Measurements from ENCODE around the gene TASOR2.

The TASOR2 gene, protein sequence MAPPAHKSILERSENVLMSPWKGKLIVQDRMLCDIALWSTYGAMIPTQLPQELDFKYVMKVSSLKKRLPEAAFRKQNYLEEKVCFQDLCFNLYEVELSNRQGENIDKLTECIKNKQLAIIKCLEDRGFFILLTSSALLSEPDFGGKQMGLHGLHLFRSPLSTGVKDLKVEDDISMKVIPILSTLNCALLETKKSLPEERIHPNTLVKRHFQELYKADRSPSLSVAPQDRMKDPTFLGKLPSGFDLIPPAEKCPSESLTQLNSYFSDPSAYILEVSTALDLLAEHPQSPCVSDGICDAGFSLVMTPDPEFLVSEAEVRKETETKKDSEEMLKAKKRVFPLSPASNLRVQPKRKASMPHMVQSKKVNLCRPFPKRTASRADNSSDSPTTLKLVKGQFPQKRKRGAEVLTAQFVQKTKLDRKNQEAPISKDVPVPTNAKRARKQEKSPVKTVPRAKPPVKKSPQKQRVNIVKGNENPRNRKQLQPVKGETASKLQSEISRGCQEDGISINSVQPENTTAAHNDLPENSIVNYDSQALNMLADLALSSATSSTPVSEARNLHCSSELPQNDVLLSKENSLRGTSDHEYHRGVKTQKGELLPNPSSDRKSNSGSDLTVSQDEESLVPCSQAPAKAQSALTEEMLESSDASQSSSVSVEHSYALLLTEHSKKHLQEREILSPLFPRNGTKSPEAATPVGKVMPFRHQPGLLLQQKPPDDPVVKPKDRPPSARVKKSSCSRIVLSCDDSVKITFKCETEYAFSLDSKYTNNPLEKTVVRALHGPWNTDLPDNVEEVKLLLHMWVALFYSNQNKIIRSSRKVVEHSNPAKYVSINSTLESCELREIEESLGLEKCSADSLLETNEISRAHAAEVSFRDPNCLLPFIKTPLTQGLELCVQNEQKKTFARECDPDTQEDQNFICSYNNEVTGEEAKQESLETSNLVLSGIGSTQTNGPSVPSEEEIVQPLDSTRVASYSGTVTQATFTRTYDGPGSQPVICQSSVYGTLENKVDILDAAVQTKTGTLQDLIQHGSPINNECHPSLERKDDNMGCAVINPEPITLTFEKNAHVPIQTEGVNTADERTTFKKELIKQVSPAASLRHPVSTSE (N-terminal part only)

DNA sequence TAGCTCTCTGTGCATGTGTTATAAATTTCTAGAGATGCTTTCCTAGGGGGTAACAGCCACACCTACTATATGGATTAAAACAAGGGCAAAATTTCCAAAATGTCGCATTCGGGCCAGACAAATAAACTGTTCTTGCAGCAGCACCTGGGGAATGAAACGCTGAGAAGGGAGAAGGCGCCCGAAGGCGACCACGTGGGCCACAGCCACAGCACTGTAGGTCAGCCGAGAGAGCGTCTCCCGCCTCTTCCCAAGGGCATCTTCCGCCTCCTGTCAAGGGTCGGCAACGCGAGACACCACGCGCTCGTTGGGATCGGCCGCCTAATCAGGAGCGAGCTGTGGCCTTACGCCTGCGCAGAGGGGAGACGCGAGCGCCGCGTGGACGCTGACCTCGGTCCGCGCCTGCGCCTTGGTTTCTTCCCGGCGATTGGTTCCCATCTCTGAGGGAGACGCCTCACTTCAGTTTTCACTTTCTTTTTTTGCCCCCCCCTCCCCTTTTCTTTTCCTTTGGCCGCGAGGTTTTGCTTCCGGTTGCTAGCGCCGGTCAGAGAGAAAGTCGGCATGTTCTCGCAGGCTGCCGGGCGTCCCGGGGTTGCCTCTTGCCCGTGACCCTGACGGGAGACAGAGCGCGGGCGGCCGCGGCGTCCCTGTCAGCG lies at the start of gene TASOR2:
Gene TASOR2 (plus strand): TSS at position 521 of the 653 bp plus-strand sequence. CDS start 35,805 bp downstream, outside the sequence.
- DNase-seq = peak; percentile 94 to 95

DNA sequence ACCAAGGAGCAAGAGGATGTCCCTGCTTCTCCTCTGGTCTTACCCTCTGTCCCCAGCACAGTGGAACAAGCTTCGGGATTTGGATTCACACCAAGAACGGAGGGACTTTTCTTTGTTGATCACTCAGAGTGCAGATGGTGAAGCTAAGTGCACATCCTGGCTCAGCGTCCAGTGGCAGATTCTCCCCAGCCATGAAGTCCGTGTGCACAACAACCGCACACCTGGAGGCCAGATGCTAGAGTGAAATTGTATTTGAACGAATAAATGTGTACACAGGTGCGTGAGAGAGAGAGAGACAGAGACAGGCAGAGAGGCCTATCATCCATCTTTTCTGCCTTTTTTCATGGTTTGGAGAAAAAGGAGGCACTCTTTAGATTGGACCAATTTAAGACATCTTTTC lies 49.7 kb upstream of the TASOR2 start:
- peak in 1 of 2 experiments; percentile 62 for DNase-seq

DNA sequence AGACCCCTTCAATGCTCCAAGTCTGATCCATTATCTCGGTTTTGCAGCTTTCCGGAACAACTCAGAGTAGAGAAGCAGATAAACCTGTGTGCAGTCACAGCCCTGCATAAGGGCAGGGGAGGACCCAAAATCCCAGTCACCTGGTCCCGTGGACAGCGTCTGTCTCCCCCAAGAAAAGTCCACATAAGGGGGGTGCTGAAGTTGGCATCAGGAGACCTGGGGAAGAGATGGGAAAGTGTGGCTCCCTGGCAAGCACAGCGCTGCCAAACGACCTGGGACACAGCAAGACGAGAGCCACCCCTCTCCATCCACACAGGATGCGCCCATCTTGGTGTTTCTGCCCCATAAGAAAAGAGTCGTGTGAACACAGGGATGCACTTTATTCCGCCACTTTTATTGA lies 46.1 kb upstream of the TASOR2 start:
- no peak for DNase-seq

DNA sequence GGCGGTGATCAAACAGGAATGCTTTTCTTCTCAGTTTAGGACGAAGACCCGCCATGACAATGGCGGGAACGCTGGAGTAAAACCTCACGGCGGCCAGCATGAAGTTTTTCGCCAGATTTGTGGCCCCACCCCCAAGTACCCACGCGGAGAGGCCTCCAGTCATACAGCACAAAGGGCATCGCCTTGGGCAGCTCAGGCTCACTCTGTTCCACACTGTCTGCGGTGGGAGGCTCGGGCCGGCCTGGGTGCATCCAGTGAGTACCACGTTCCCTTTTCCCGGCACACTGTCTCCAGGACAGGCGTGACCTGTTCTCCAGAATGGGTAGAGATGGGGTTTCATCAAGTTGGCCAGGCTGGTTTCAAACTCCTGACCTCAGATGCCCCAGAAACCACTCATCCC lies 45.6 kb upstream of the TASOR2 start:
- no peak for DNase-seq

DNA sequence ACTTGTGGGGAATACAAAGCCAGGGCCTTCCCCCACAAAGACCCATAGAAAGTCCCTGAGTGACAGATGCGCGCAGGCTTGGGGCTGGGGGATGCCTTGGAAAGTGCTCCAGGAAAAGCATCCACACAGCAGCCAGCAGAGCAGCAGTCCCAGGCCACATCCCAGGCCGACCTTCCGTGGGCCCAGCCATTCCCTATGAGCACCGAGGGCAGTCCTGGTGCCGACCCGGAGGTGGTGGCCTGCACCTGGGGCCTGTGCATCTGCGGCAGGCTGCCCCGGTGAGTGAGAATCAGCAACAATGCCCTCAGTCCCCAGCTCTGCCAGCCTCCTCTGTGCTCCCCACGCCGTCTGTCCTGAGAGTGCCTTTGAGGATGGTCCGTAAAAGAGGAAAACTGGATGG lies 44.6 kb upstream of the TASOR2 start:
- no peak for DNase-seq

DNA sequence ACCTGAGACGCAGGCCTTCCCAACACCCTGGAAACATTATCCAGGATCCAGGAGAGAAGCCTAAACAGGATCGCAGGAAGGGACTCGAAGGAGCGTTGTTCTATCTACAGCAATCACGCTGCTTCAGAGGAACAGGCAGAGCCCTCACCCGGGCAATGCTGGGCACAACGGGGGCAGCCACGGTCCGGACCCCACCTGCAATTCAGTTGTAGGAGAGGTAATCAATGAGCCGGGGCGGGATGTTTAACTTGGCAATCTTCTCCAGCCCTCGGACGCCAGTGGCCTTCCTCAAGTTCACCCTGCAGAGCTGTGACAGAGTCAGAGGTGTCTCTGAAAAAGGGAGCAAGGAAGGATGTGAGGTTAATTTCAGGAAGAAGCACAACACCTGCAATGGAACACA lies 44.1 kb upstream of the TASOR2 start:
- DNase-seq = no peak

DNA sequence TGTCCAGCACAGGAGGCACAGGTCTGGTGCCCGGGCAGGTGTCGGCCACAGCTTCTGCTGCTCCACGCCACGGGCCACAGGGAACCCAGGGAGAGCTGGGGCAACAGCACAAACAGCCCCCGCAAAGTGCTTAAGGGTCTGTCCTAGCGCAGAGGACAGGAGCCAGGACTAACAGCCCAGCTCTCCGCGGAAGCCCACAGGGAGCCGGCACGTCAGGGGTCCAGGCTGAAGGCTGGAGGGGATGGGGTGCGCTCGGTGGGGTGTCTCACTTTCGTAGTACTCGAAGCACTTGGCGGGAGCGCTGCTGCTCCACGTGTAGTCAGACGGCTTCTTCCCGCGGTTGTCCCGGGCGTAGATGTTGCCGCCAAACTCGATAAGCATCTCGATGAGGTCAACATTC lies 43.1 kb upstream of the TASOR2 start:
- no peak for DNase-seq

DNA sequence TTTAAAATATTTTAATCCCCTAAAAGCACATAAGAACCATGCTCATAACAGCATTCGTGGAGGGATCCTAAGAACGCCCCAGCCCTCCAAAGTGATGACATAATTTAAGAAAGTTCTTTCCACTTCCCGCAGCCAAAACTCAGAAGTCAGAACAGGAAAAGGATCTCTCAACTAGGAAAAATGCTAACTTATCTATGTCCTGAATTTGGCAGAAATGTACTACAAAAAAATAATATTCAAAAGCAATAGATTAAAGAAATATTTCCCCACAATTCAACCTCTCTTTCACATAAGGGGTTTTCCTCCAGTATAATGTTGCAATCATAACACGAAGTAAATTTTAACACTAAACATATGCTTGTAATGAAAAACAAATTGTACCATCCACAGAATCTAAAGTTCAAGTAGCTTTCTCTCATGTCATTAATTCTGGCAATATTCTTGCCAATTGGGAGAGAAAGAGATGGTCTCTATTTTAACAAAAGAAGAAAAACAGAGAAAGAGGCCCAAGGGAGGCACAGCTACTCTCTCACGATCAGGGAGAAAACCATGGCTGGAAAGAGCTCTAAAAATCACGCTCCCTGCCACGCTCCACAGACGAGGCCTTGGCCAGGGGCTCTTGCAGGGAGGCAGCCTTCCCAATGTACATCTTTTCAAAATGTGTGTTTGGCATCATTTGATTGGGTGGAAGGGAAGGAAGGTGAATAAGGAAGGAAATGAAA lies 41.1 kb upstream of the TASOR2 start:
- no peak for DNase-seq

DNA sequence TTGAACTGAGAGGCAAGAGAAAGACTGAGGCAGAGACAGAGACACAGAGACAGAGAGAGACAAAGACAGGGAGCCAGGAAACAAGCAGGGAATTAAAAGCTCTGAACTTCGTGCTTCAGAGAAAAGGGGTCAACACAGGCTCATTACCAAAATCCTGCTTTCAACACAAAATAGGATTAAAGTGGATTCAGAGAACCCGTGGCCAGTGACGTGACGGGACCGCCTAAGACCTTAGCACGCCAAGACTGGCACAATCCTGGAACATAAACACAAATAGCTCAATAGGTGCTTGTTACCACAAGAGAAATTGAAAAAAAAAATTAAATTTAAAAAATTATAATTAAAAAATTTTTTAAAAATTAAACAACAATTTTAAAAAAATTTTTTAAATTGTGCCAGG lies 39.7 kb upstream of the TASOR2 start:
- no peak for DNase-seq

DNA sequence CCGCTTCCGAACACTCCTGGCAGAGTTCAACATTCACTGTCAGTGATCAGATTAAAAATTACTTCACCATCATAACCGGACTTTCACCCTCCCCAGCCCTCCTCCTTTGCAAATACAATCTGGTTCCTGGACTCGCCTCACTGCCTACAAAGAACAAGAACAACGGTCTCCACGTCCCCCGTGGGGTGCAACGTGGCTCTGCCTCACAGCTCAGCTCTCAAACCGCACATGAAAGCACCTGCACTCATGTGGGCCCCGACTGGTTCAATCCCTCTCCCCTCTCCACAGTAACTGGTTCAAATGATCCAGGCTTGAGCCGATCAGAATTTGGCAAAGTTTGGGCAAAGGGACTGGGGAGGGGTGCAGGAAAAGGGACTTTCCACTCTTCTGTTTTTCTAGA lies 39.3 kb upstream of the TASOR2 start:
- DNase-seq = no peak

DNA sequence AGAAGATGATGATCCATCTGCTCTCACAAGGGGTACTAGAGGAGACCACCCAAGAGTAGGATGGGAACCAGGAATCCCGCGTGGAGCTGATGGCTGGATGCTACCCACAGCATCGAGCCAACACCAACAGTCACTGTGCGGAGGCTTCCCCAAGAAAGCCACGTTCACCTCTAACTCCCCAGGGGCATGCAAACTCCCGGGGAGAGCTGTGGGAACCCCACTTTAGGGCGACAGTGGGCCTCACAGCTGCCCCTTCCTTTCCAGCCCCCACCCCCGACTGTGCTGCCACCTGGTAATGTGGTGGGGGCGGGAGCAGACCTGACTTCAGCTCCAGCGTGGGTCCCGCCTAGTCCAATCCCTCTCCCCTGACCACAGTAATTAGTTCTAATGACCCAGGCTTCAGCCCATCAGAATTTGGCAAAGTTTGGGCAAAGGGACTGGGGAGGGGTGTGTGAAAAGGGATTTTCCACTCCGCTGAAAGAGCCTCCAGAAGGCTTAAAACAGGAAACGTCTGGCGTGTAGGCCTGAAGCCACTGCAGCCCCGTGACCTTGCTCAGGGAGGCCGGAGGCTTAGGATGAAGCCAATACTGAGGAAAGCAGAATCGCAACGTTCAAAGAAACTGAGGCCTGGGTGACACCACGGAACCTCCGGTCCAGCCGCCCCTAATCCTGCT lies 38.6 kb upstream of the TASOR2 start:
- DNase-seq = peak in 1 of 2 experiments; percentile 39

DNA sequence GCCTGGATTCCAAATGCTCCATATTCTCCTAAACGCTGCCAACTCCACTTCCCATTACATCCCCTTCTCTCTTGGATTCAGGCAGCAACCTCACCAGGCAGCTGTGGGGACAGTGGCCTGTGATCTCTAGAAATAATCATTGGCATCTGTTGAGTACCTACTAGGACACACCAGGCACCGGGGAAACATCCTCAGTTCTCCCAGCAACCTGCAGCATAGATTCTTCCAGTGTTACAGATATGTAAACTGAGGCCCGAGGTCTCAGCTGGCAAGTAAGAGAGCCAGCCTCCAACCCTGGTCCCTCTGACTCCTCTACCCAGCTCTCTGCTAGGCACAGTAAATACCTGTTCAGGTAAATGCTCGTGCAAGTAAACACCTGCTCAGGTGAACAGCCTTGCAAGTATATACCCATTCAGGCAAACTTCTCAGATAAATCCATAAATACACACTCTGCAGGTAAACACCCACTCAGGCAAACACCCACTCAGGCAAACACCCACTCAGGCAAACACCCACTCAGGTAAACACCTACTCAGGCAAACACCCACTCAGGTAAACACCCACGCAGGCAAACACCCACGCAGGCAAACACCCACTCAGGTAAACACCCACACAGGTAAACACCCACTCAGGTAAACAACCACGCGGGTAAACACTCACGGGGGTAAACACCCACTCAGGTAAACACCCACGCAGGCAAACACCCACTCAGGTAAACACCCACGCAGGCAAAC lies 37.0 kb upstream of the TASOR2 start:
- DNase-seq = no peak

DNA sequence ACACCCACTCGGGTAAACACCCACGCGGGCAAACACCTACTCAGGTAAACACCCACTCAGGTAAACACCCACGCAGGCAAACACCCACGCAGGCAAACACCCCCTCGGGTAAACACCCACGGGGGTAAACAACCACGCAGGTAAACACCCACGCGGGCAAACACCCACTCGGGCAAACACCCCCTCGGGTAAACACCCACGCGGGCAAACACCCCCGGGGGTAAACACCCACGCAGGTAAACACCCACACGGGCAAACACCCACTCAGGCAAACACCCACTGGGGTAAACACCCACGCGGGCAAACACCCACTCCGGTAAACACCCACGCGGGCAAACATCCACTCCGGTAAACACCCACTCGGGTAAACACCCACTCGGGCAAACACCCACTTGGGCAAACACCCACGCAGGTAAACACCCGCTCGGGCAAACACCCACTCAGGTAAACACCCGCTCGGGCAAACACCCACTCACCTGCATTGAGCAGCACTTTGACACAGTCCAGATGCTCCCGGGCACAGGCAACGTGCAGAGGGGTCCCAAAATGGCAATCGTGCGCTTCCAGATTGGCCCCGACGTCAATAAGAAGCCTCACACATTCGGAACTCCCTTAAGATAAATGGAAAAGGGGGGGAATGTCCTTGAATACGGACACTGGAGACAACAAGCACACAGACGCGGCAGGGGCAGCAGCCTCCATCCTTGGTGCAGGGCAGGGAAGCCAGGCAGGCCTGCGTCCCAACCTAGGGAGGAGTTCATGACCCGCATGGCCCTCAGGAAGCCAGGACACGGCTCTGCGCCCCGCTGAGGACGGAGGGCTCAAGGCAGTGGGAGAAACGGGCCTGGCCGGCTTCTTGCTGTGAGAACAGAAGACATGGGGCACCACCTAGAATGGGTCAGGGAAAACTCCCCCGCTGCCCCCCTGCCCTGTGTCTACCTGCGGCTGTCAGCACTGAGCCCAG lies 35.9 kb upstream of the TASOR2 start:
- DNase-seq = no peak

DNA sequence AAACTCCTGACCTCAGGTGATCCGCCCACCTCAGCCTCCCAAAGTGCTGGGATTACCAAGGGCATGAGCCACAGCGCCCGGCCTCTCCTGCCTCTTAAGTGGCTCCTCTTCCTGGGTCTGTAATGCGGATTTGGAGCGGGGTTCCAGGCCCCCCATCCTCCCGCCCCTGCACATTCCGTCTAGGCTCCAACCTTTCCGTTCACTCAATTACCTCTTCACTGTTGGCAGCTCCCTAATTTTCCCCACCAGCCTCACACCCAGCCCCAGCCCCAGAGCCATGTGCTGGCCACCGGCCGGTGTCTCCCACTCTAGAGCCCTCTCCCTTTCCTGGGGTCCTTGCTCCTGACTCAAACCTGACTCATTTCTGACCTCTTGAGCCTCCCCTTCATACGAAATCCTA lies 34.9 kb upstream of the TASOR2 start:
- no peak for DNase-seq

DNA sequence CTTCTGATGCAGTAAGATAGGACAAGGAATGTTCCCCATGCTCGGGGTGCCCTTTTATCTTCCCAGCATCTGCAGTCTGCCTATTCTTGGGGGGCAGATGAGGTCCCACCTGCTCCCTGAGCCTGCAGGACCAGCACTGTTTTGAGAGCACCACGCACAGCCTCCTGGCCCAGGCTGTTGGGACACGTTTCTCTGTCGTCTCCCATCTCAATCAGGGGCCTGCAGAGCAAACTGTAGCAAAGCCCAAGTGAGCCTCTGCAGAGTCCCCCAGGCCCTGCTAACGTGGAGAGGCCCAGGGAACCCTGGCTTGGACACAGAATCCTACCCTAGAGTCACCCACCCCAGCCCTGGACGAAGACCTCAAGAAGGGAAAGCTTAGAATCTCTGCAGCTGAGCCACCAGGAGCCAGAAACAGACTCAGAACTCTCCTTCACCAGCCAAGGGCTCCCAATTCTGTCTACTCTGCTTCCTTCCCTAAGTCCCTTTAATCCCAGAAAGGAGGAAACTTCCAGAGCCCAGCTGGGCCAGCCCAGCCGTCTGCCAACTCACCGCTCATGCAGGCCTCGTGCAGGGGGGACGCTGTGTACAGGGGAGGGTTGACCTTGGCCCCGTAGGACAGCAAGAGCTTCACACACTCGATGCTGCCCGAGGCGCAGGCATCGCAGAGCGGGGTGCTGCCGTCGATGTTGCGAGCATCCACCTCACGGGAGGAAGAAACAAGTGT lies 33.8 kb upstream of the TASOR2 start:
- no peak for DNase-seq

DNA sequence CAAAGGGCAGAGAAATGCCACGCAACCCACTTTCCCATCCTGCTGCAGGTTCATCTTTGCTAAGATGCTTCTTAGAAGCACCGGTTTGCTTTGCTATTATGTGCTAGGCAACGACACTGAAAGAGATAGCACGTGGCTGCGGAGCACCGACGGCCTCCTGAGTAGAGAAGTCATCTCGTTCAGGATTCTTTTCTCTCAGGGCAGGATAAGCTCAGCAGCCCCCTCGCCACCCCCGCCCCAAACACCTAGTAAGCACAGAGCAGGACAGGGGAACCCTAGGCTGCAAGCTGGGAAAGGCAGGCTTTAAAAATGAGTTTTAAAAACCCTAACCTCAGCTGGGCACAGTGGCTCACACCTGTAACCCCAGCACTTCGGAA lies 33.3 kb upstream of the TASOR2 start:
- DNase-seq = no peak

DNA sequence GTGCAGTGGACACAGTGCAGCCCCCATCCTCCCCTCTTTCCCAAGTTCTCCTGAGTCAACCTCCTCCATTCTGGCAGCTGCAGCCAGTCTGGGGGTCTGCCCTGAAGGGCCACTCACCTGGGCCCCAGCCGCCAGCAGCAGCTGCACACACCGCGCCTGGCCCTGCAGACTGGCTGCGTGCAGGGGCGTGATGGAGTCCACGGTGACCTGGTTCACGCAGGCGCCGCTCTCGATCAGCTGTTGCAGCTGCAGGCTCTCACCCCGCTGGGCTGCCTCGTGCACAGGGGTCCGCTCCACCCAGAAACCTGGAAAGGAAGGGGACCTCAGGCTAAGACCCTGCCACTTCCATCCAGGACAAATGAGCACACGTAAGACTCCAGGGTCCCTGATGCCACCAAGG lies 31.9 kb upstream of the TASOR2 start:
- DNase-seq = no peak

DNA sequence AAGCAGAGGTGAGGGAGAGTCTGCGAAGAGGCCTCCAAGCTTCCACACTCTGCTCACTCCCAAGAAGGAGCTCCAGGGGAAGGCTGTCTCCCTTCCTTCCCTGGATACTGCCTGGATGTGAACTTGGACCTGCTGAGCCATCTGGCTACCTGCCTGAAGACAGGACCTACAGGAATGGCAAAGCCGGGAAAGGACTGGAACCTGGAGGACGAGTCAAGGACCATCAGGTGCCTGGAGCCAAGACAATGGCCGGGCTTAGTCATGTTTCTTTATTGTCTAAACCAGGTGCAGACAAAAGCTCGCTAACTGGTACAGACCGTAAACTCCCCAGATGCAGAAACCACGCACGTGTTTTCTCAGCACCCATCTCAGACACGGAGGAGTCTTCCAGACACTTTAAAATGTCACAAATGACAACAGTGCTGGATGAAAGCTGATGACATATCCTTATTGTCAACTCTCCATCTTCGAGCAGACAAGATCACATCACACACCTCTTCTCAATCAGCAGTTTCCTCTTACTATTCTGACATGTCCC lies 30.4 kb upstream of the TASOR2 start:
- DNase-seq = no peak

DNA sequence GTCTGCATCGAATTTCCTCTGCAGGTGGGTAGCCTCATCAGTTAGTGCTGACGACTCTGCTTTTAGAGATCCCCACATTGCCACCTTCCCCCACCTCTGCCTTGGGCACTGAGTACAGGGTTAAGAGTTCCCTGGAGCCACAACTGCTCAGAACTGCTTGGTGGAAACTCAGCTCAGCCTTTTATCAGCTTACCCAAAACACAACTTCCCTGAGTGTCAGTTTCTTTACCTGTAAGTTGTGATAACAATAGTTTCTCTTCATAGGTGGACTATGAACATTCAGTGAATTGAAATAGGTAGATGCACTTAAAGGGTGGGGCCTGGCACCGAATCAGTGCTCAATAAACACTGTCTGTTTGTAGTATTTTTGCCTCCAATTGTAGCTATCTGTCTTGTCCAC lies 29.5 kb upstream of the TASOR2 start:
- no peak for DNase-seq
